Transverse colon (tissue), 4 donors: ENCODE measurements around the gene CCBE1. TPM values are rescaled to one million over a fixed set of nuclear protein-coding genes. Genes with fewer than 3 reads are reported as not detected.

Experiments used
- DNase-seq: peaks from one replicate; pipeline ENCODE4 v3.0.0-alpha.2; 2019
- H3K27ac ChIP-seq, 4 donors: fragments of 200-600 bp; sonication (generic); 2 replicates each; pipeline ENCODE4 v1.5.1; 2016 to 2018; ENCODE audit warnings: inconsistent platforms in 4 of 4
- H3K27me3 ChIP-seq: fragments of 200-600 bp; sonication (generic); 2 replicates; pipeline ENCODE4 v1.5.1; 2017; ENCODE audit warnings: inconsistent platforms
- H3K36me3 ChIP-seq, 4 donors: fragments of 200-600 bp; sonication (generic); 2 replicates each; pipeline ENCODE4 v1.5.1; 2017 to 2019; ENCODE audit warnings: inconsistent platforms in 4 of 4
- H3K4me1 ChIP-seq, 4 donors: fragments of 200-600 bp; sonication (generic); 2 replicates each; pipeline ENCODE4 v1.5.1; 2017 to 2020; ENCODE audit warnings: inconsistent platforms in 4 of 4
- H3K4me3 ChIP-seq, 4 donors: fragments of 200-600 bp; sonication (generic); 1 replicate in 1 of 4; 2 replicates in 3 of 4; pipeline versions ENCODE4 v1.5.1 to v1.6.1; 2017 to 2019; ENCODE audit warnings: inconsistent platforms in 4 of 4
- H3K9me3 ChIP-seq, 2 donors: fragments of 200-600 bp; sonication (generic); 2 replicates each; pipeline ENCODE4 v1.5.1; 2017 to 2019; ENCODE audit warnings: inconsistent platforms in 2 of 2
- CTCF ChIP-seq, 5 experiments: fragments of 200-600 bp in 3 of 5; fragments of 450-650 bp in 2 of 5; sonication (generic) in 3 of 5; IDR thresholded peaks; 1 replicate in 2 of 5; 2 replicates in 3 of 5; pipeline ENCODE4 v1.5.1; 2016 to 2017; ENCODE audit warnings: antibody characterized with exemption in 5 of 5, inconsistent platforms in 3 of 5, mild to moderate bottlenecking in 2 of 5, moderate library complexity in 1 of 5
- EP300 ChIP-seq: sonication (generic); formaldehyde crosslinking; IDR thresholded peaks from one replicate; pipeline ENCODE4 v1.6.1; 2017; ENCODE audit warnings: antibody characterized with exemption, low read depth
- POLR2A ChIP-seq: fragments of 450-650 bp; IDR thresholded peaks from one replicate; pipeline ENCODE4 v1.6.1; 2016; ENCODE audit warnings: antibody characterized with exemption, mild to moderate bottlenecking, moderate library complexity
- POLR2AphosphoS5 ChIP-seq, 3 donors: sonication (generic); formaldehyde crosslinking; IDR thresholded peaks; one replicate each; pipeline ENCODE4 v1.6.1; 2016; ENCODE audit warnings: antibody characterized with exemption in 3 of 3
- WGBS, 2 donors: methylation state at CpG; one replicate each; pipeline ENCODE4 v1.1.5; 2018; ENCODE audit warnings: low coverage in 1 of 2; 5-methylcytosine and 5-hydroxymethylcytosine counted together
- in situ Hi-C, 4 donors: fragments of 200-750 bp; cut with MboI; loops; one replicate each; pipeline versions ENCODE4 v1.15.0 to v1.15.1; 2017; ENCODE audit warnings: low sequenced_read_pairs in 3 of 4, low pct_ligation_motif_present in 1 of 4, low pct_unique_long_range_greater_than_20kb in 1 of 4
- intact Hi-C: fragments of 100-400 bp; cut with DNase I; formaldehyde crosslinking; loops from one replicate; pipeline ENCODE4 v1.15.1; 2023; ENCODE audit warnings: low total_unique reads
- total RNA-seq, 4 donors: library from RNA; depleted of rRNA; stranded (reverse); fragments of >200 nt; gene quantifications; one replicate each; pipeline ENCODE4 v1.1.0, GENCODE V29; 2016

The CCBE1 gene
- total RNA-seq, 4 donors from 2014 or later: 6.1 to 43.0 (median 15.7) TPM

GRCh38 chr18:59733421-59733820 is 36.2 kb upstream of the CCBE1 start:
- Histone ChIP-seq H3K4me1 (no peaks in the 10 kb centered on the region), H3K36me3 (no peaks in the 10 kb centered on the region), H3K4me3 (no peak overlapping the region), H3K9me3 (no peaks in the 10 kb centered on the region), H3K27me3 (no peaks in the 10 kb centered on the region), H3K27ac (no peak overlapping the region)
- WGBS, 2 donors: 62% methylated on average over 1 of the region's 1 CpG; no CpG with 5 or more reads in 1 of the 2 donors
- in situ Hi-C loops (no loop called here), intact Hi-C loops (no loop called here)
- no peak for TF ChIP-seq CTCF (IDR thresholded peaks at IDR 0.05)
- TF ChIP-seq POLR2AphosphoS5 (IDR thresholded peaks at IDR 0.05): no peak
- TF ChIP-seq EP300: no peak
- TF ChIP-seq POLR2A: no peak
- no peak for DNase-seq

- no peaks in the 10 kb centered on the region for H3K4me1 ChIP-seq
- in situ Hi-C loops (no loop called here), intact Hi-C loops (no loop called here)
- H3K9me3 ChIP-seq: no peaks in the 10 kb centered on the region
- no peak overlapping the region for H3K4me3 ChIP-seq
- H3K27ac ChIP-seq: no peak overlapping the region
- WGBS, 2 donors: 24% methylated on average over 1 of the region's 1 CpG; no CpG with 5 or more reads in 1 of the 2 donors
- TF ChIP-seq CTCF (IDR thresholded peaks at IDR 0.05) (no peak), POLR2A (no peak), POLR2AphosphoS5 (IDR thresholded peaks at IDR 0.05) (no peak), EP300 (no peak)
- no peaks in the 10 kb centered on the region for H3K36me3 ChIP-seq
- no peak for DNase-seq
- H3K27me3 ChIP-seq: no peaks in the 10 kb centered on the region
These were observed 33.7 kb upstream of the CCBE1 start for GRCh38 chr18:59730896-59731295.

- Histone ChIP-seq H3K36me3 (no peaks in the 10 kb centered on the region), H3K27me3 (no peaks in the 10 kb centered on the region), H3K27ac (no peak overlapping the region), H3K9me3 (no peaks in the 10 kb centered on the region), H3K4me1 (no peaks in the 10 kb centered on the region), H3K4me3 (no peak overlapping the region)
- DNase-seq: no peak
- WGBS, 2 donors: 93 to 98% methylated on average over 3 of the region's 3 CpGs
- TF ChIP-seq POLR2AphosphoS5 (IDR thresholded peaks at IDR 0.05) (no peak), POLR2A (no peak), EP300 (no peak), CTCF (IDR thresholded peaks at IDR 0.05) (no peak)
- intact Hi-C loops (no loop called here), in situ Hi-C loops (no loop called here)
These were observed 32.6 kb upstream of the CCBE1 start for GRCh38 chr18:59729781-59730180.

- DNase-seq: no peak
- intact Hi-C loops (no loop called here), in situ Hi-C loops (no loop called here)
- H3K27ac ChIP-seq: no peak overlapping the region
- H3K4me1 ChIP-seq: no peaks in the 10 kb centered on the region
- no peaks in the 10 kb centered on the region for H3K36me3 ChIP-seq
- no peak overlapping the region for H3K4me3 ChIP-seq
- no peaks in the 10 kb centered on the region for H3K9me3 ChIP-seq
- TF ChIP-seq POLR2A (no peak), POLR2AphosphoS5 (IDR thresholded peaks at IDR 0.05) (no peak), CTCF (IDR thresholded peaks at IDR 0.05) (no peak), EP300 (no peak)
- H3K27me3 ChIP-seq: no peaks in the 10 kb centered on the region
- 60 to 73% methylated on average over 5 of the region's 5 CpGs for WGBS, 2 donors
These were observed 31.6 kb upstream of the CCBE1 start for GRCh38 chr18:59728816-59729215.
